Sigmoid colon (tissue), 4 donors: Measurements from ENCODE around the gene PIP5K1A.

Source experiments
- EP300 ChIP-seq, 4 donors: sonication (generic); formaldehyde crosslinking; IDR thresholded peaks; one replicate each; pipeline ENCODE4 v1.6.1; 2017; ENCODE audit warnings: antibody characterized with exemption in 4 of 4
- POLR2A ChIP-seq, 2 donors: fragments of 450-650 bp; IDR thresholded peaks; one replicate each; pipeline ENCODE4 v1.6.1; 2016; ENCODE audit warnings: antibody characterized with exemption in 2 of 2, mild to moderate bottlenecking in 2 of 2, moderate library complexity in 2 of 2
- POLR2AphosphoS5 ChIP-seq, 4 donors: sonication (generic); formaldehyde crosslinking; IDR thresholded peaks; one replicate each; pipeline ENCODE4 v1.6.1; 2017; ENCODE audit warnings: antibody characterized with exemption in 4 of 4
- TF ChIP-seq, protein P1 (sequence below), 4 experiments: fragments of 450-650 bp in 3 of 4; fragments of 200-600 bp in 1 of 4; IDR thresholded peaks; one replicate each; pipeline ENCODE4 v1.5.1; 2016 to 2019; ENCODE audit warnings: antibody characterized with exemption in 4 of 4, mild to moderate bottlenecking in 3 of 4, moderate library complexity in 2 of 4

GRCh38 chr1:151287341-151287699 lies 89.0 kb downstream of the PIP5K1A start:
- TF ChIP-seq, protein P1, sequence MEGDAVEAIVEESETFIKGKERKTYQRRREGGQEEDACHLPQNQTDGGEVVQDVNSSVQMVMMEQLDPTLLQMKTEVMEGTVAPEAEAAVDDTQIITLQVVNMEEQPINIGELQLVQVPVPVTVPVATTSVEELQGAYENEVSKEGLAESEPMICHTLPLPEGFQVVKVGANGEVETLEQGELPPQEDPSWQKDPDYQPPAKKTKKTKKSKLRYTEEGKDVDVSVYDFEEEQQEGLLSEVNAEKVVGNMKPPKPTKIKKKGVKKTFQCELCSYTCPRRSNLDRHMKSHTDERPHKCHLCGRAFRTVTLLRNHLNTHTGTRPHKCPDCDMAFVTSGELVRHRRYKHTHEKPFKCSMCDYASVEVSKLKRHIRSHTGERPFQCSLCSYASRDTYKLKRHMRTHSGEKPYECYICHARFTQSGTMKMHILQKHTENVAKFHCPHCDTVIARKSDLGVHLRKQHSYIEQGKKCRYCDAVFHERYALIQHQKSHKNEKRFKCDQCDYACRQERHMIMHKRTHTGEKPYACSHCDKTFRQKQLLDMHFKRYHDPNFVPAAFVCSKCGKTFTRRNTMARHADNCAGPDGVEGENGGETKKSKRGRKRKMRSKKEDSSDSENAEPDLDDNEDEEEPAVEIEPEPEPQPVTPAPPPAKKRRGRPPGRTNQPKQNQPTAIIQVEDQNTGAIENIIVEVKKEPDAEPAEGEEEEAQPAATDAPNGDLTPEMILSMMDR (IDR thresholded peaks at IDR 0.05) = no peak
- TF ChIP-seq POLR2A (IDR thresholded peaks at IDR 0.05) (no peak), POLR2AphosphoS5 (IDR thresholded peaks at IDR 0.05) (no peak), EP300 (IDR thresholded peaks at IDR 0.05) (no peak)
